Fibroblast of lung (primary cell): Measurements from ENCODE around the gene RIC8B. TPM values are rescaled to one million over a fixed set of nuclear protein-coding genes. Genes with fewer than 3 reads are reported as not detected.
"Not testable (repeated sequence)": the region's sequence is repeated elsewhere in the genome, so short reads cannot be mapped to it uniquely, and the experiment has no call there.

Source experiments
- DNase-seq, 2 donors: peaks; one replicate each; pipeline versions ENCODE4 v3.0.0 to v3.0.0-alpha.2; 2010; ENCODE audit warnings: low read depth in 2 of 2
- H2AFZ ChIP-seq: 2 replicates; pipeline ENCODE4 v1.5.1; 2012; ENCODE audit warnings: low read length, control low read depth, inconsistent platforms
- H3K27ac ChIP-seq: 2 replicates; pipeline ENCODE4 v1.5.1; 2011; ENCODE audit warnings: low read length, control low read depth; ENCODE audit not compliant: insufficient read depth
- H3K27me3 ChIP-seq: 2 replicates; pipeline ENCODE4 v1.5.1; 2011; ENCODE audit warnings: mild to moderate bottlenecking, low read length; ENCODE audit not compliant: control insufficient read depth, insufficient read depth
- H3K36me3 ChIP-seq: 2 replicates; pipeline ENCODE4 v1.5.1; 2011; ENCODE audit warnings: low read length; ENCODE audit not compliant: control insufficient read depth, insufficient read depth
- H3K4me1 ChIP-seq: 2 replicates; pipeline ENCODE4 v1.5.1; 2011; ENCODE audit warnings: low read length; ENCODE audit not compliant: control insufficient read depth, insufficient read depth; ENCODE audit errors: extremely low read depth
- H3K4me2 ChIP-seq: 2 replicates; pipeline ENCODE4 v1.5.1; 2011; ENCODE audit warnings: low read length, control low read depth; ENCODE audit not compliant: insufficient read depth; ENCODE audit errors: extremely low read depth
- H3K4me3 ChIP-seq, 4 experiments: fragments of 200-600 bp in 1 of 4; sonication (generic) in 1 of 4; replicated peaks in 1 of 4; 2 replicates each; pipeline ENCODE4 v1.5.1; 2011 to 2016; ENCODE audit warnings: low read length in 4 of 4, low read depth in 3 of 4, mild to moderate bottlenecking in 3 of 4, control low read depth in 2 of 4, inconsistent platforms in 1 of 4, mixed read lengths in 1 of 4; ENCODE audit not compliant: insufficient read depth in 1 of 4; ENCODE audit errors: control extremely low read depth in 1 of 4
- H3K79me2 ChIP-seq: 2 replicates; pipeline ENCODE4 v1.5.1; 2012; ENCODE audit warnings: mild to moderate bottlenecking, low read length, inconsistent platforms; ENCODE audit not compliant: control insufficient read depth, insufficient read depth
- H3K9ac ChIP-seq: 2 replicates; pipeline ENCODE4 v1.5.1; 2011; ENCODE audit warnings: mild to moderate bottlenecking, low read length, control low read depth; ENCODE audit not compliant: insufficient read depth
- H3K9me3 ChIP-seq: 2 replicates; pipeline ENCODE4 v1.5.1; 2012; ENCODE audit warnings: low read depth, low read length; ENCODE audit not compliant: control insufficient read depth, insufficient read depth
- H4K20me1 ChIP-seq: 2 replicates; pipeline ENCODE4 v1.5.1; 2011; ENCODE audit warnings: low read length; ENCODE audit not compliant: control insufficient read depth, insufficient read depth; ENCODE audit errors: extremely low read depth
- EZH2 ChIP-seq: IDR thresholded peaks from 2 replicates; pipeline ENCODE4 v1.5.1; 2012; ENCODE audit warnings: low read length, control low read depth, mild to moderate bottlenecking; ENCODE audit errors: missing control alignments
- polyA minus RNA-seq: library from RNA; depleted of rRNA, polyadenylated mRNA; stranded (reverse); fragments of >200 nt; gene quantifications from 2 replicates; pipeline ENCODE4 v1.2.3, GENCODE V29; 2011; ENCODE audit warnings: low replicate concordance
- polyA plus RNA-seq, 2 donors: library from polyadenylated mRNA; depleted of rRNA in 1 of 2; stranded (reverse) in 1 of 2; unstranded in 1 of 2; fragments of >200 nt; gene quantifications; 2 replicates each; pipeline ENCODE4 v1.2.1, GENCODE V29; 2011 to 2012; ENCODE audit warnings: missing spikeins in 1 of 2
- total RNA-seq: library from RNA; depleted of rRNA; stranded (reverse); fragments of >200 nt; gene quantifications from 2 replicates; pipeline ENCODE4 v1.2.1, GENCODE V29; 2014
- TF ChIP-seq, protein P1 (sequence below), 2 donors: IDR thresholded peaks in 1 of 2; conservative IDR thresholded peaks in 1 of 2; 1 replicate in 1 of 2; 2 replicates in 1 of 2; pipeline ENCODE4 v1.5.1; 2011 to 2012; ENCODE audit warnings: low read length in 2 of 2, control low read depth in 1 of 2, inconsistent platforms in 1 of 2, low read depth in 1 of 2, mild to moderate bottlenecking in 1 of 2

The RIC8B gene, protein sequence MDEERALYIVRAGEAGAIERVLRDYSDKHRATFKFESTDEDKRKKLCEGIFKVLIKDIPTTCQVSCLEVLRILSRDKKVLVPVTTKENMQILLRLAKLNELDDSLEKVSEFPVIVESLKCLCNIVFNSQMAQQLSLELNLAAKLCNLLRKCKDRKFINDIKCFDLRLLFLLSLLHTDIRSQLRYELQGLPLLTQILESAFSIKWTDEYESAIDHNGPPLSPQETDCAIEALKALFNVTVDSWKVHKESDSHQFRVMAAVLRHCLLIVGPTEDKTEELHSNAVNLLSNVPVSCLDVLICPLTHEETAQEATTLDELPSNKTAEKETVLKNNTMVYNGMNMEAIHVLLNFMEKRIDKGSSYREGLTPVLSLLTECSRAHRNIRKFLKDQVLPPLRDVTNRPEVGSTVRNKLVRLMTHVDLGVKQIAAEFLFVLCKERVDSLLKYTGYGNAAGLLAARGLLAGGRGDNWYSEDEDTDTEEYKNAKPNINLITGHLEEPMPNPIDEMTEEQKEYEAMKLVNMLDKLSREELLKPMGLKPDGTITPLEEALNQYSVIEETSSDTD
- 10.8 and 11.6 TPM in 2 replicates for total RNA-seq
- polyA plus RNA-seq: 7.1 and 9.2 TPM in 2 replicates
- 5.8 and 6.6 TPM in 2 replicates for polyA plus RNA-seq (2012)
- 7.1 and 7.4 TPM in 2 replicates for polyA minus RNA-seq

DNA sequence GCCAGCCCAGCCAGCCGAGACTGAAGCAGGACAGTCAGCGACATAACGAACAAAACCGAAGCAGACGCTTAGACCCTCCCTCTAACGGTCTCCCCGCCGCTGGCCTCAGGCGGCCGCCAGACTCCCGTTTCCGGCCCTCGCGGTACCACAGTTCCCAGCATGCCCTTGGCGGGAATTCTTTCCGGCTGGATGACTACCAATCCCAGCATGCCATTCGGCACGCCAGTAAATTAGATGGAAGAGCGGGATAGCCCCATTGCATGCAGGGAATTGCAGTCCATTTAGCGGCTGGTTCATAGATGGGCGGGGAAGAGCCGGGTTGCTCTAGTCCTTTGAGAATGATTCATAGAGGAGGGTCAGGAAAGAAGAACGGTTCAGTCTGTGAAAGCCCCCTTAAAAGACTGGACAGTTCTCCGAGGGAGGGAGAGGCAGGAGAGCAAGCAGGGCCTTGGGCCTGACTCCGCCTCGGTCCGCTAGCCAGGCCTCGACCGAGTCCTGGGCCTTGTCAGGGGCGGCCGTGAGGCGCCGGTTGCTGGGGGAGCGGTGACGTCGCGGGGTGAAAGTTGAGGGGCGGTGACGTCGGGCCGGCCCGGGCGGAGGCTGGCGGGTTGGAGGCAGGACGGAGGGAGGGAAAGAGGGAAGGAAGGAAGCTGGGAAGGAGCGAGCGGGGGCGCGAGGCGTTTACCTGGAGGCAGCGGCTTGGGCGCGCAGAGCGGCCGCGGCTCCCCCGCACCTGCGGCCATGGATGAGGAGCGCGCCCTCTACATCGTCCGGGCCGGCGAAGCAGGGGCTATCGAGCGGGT lies at the start of gene RIC8B:
RIC8B (plus strand) TSS at position 678 of the 803 bp plus-strand sequence; CDS start at position 742, 64 bp downstream.
- Histone ChIP-seq H4K20me1 (no peaks in the 10 kb centered on the region), H3K9me3 (no peaks in the 10 kb centered on the region)
- TF ChIP-seq, protein P1, sequence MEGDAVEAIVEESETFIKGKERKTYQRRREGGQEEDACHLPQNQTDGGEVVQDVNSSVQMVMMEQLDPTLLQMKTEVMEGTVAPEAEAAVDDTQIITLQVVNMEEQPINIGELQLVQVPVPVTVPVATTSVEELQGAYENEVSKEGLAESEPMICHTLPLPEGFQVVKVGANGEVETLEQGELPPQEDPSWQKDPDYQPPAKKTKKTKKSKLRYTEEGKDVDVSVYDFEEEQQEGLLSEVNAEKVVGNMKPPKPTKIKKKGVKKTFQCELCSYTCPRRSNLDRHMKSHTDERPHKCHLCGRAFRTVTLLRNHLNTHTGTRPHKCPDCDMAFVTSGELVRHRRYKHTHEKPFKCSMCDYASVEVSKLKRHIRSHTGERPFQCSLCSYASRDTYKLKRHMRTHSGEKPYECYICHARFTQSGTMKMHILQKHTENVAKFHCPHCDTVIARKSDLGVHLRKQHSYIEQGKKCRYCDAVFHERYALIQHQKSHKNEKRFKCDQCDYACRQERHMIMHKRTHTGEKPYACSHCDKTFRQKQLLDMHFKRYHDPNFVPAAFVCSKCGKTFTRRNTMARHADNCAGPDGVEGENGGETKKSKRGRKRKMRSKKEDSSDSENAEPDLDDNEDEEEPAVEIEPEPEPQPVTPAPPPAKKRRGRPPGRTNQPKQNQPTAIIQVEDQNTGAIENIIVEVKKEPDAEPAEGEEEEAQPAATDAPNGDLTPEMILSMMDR (conservative IDR thresholded peaks at IDR 0.05 in 1 of 2, IDR thresholded peaks at IDR 0.05 in 1 of 2; ENCODE audit: low read depth in 1 of 2, low read length in 2 of 2): no peak
- TF ChIP-seq EZH2: no peak

DNA sequence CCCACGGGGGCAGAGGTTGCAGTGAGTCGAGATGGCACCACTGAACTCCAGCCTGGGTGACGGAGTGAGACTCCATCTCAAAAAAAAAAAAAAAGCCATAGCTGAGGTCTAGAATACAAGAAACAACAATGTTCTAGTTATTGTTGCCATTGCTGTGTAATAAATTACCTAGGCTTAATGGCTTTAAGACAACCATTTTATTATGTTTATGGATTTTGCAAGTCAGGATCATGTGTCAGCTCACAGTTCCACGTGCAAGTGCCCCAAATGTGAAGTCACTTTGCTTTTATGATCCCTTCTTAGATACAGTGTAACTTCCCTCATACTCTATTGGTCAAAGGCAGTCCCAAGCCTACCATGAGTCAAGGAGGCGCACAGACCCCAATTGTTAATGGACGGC lies 49.5 kb upstream of the RIC8B start:
- Histone ChIP-seq H2AFZ (no peak overlapping the region), H3K4me2 (no peak overlapping the region), H3K36me3 (no peaks in the 10 kb centered on the region), H3K27me3 (no peaks in the 10 kb centered on the region), H3K9me3 (no peaks in the 10 kb centered on the region), H3K9ac (no peak overlapping the region), H4K20me1 (no peaks in the 10 kb centered on the region), H3K4me1 (no peaks in the 10 kb centered on the region), H3K79me2 (no peaks in the 10 kb centered on the region), H3K4me3 (no peak overlapping the region), H3K27ac (no peak overlapping the region)
- no peak for DNase-seq
- TF ChIP-seq, protein P1 (conservative IDR thresholded peaks at IDR 0.05 in 1 of 2, IDR thresholded peaks at IDR 0.05 in 1 of 2; ENCODE audit: low read depth in 1 of 2, low read length in 2 of 2): no peak
- TF ChIP-seq EZH2: no peak

More for the DNA sequence above, at the start of gene RIC8B:
- peak within 1 kb of the TSS; percentile 98 for H3K9ac ChIP-seq
- no peaks in the 10 kb centered on the region for H3K36me3 ChIP-seq
- H3K27ac ChIP-seq: peak within 1 kb of the TSS; percentile 99
- H3K79me2 ChIP-seq: peaks cover 40% of the 10 kb centered on the region
- H2AFZ ChIP-seq: peak within 1 kb of the TSS; percentile 95
- no peaks in the 10 kb centered on the region for H3K27me3 ChIP-seq
- peak; percentile 99 for DNase-seq
- H3K4me2 ChIP-seq: peak within 1 kb of the TSS; percentile 92
- peak within 1 kb of the TSS; percentile 43 to 96 (median 77) for H3K4me3 ChIP-seq
- no peaks in the 10 kb centered on the region for H3K4me1 ChIP-seq

DNA sequence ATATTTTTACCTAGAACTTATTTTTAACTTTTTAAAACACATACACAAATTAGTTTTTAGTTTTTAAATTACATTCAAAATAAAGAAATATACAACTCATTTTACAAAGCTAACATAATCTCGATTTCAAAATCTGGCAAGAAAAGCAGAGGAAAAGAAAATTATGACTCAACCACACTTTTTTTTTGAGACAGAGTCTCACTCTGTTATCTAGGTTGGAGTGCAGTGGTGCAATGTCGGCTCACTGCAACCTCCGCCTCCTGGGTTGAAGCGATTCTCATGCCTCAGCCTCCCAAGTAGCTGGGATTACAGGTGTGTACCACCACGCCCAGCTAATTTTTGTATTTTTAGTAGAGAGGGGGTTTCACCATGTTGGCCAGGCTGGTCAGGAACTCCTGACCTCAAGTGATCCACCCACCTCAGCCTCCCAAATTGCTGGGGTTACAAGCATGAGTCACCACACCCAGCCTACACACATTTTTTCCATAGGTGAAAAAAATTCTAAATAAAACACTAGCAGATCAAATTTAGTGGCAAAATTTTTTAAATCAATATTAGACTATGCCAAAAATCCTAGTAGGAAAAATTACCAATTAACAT lies 47.8 kb upstream of the RIC8B start:
- not testable (repeated sequence) for H4K20me1 ChIP-seq, H3K4me1 ChIP-seq, H3K27ac ChIP-seq, H3K36me3 ChIP-seq, DNase-seq, H3K9me3 ChIP-seq, H2AFZ ChIP-seq, H3K79me2 ChIP-seq, H3K27me3 ChIP-seq, H3K9ac ChIP-seq, H3K4me2 ChIP-seq, H3K4me3 ChIP-seq
